ENCODE measurements around the gene THRB.

THRB gene

GRCh38 chr3:24343084-24343783 is 151.4 kb downstream of the THRB start:
- no peak for DNase-seq

- DNase-seq, result no peak
These were observed 152.4 kb downstream of the THRB start for GRCh38 chr3:24342275-24342674.

- DNase-seq, result no peak
These were observed 153.0 kb downstream of the THRB start for GRCh38 chr3:24341668-24342067.

GRCh38 chr3:24340966-24341365 is 153.7 kb downstream of the THRB start:
- no peak for DNase-seq

- DNase-seq, result no peak
These were observed 154.5 kb downstream of the THRB start for GRCh38 chr3:24340161-24340560.

- DNase-seq, result no peak
These were observed 155.3 kb downstream of the THRB start for GRCh38 chr3:24339266-24339825.

GRCh38 chr3:24338409-24339130 is 156.1 kb downstream of the THRB start:
- no peak for DNase-seq

GRCh38 chr3:24336101-24336500 is 158.5 kb downstream of the THRB start:
- no peak for DNase-seq

GRCh38 chr3:24332092-24332491 is 162.6 kb downstream of the THRB start:
- no peak for DNase-seq

GRCh38 chr3:24323272-24323671 is 171.4 kb downstream of the THRB start:
- DNase-seq, result no peak

GRCh38 chr3:24320601-24321000 is 174.0 kb downstream of the THRB start:
- no peak for DNase-seq

- DNase-seq, result no peak
These were observed 175.9 kb downstream of the THRB start for GRCh38 chr3:24318677-24319287.

- no peak for DNase-seq
These were observed 177.7 kb downstream of the THRB start for GRCh38 chr3:24316887-24317383.

- no peak for DNase-seq
These were observed 178.7 kb downstream of the THRB start for GRCh38 chr3:24315971-24316370.

GRCh38 chr3:24315356-24315755 is 179.3 kb downstream of the THRB start:
- DNase-seq, result no peak

GRCh38 chr3:24311881-24312280 is 182.8 kb downstream of the THRB start:
- no peak for DNase-seq

GRCh38 chr3:24310887-24311286 is 183.8 kb downstream of the THRB start:
- no peak for DNase-seq

- no peak for DNase-seq
These were observed 188.1 kb downstream of the THRB start for GRCh38 chr3:24306518-24306917.

GRCh38 chr3:24305795-24306467 is 188.7 kb downstream of the THRB start:
- DNase-seq, result no peak

GRCh38 chr3:24303057-24303754 is 191.4 kb downstream of the THRB start:
- no peak for DNase-seq

- no peak for DNase-seq
These were observed 192.3 kb downstream of the THRB start for GRCh38 chr3:24302396-24302795.

GRCh38 chr3:24300949-24301348 is 193.7 kb downstream of the THRB start:
- DNase-seq, result no peak

Data from DMS79 treated with DMSO at 0.1 percent for 48 hours (cell line).